A549 (cell line): ENCODE measurements around the gene CYB5D1. TPM values are rescaled to one million over a fixed set of nuclear protein-coding genes. Genes with fewer than 3 reads are reported as not detected.
"Not testable (repeated sequence)": the region's sequence is repeated elsewhere in the genome, so short reads cannot be mapped to it uniquely, and the experiment has no call there.

ENCODE experiments used
- ATAC-seq, 2 experiments: fragments of 200-7000 bp in 1 of 2; fragments of >200 bp in 1 of 2; cut with Nextera tagmentation in 1 of 2; cut with Tn5 transposase in 1 of 2; 3 replicates each; pipeline versions ENCODE4 v1.8.0 to v1.9.1; 2018 to 2020; ENCODE audit warnings: mild to moderate bottlenecking in 1 of 2, moderate library complexity in 1 of 2
- CTCF ChIA-PET: fragments of 300-600 bp; sonication (Branson Sonifier 250); formaldehyde crosslinking; extraction: SDS; loops from one replicate; lab custom pipeline; 2021; ENCODE audit warnings: antibody characterized with exemption, inconsistent platforms; lab: Yijun Ruan, JAX
- POLR2A ChIA-PET: fragments of 350-600 bp; formaldehyde crosslinking; extraction: SDS; loops from one replicate; lab custom pipeline; 2021; ENCODE audit warnings: antibody characterized with exemption, inconsistent platforms; lab: Yijun Ruan, JAX
- DNase-seq, 2 experiments: peaks; one replicate each; pipeline versions ENCODE4 v3.0.0 to v3.0.0-alpha.2; 2011 to 2016; ENCODE audit warnings: low read depth in 1 of 2, low spot score in 1 of 2
- FAIRE-seq: peaks from 2 replicates; lab custom pipeline; 2011; peaks lifted over from hg19 to GRCh38; lab: Jason Lieb, UNC
- H3K27ac ChIP-seq, 2 experiments: fragments of >200 bp; sonication (Bioruptor Twin); formaldehyde crosslinking; 3 replicates each; pipeline ENCODE4 v1.5.1; 2016 to 2017
- H3K4me1 ChIP-seq: fragments of >200 bp; sonication (Bioruptor Twin); formaldehyde crosslinking; 3 replicates; pipeline ENCODE4 v1.6.1; 2016
- H3K4me2 ChIP-seq: fragments of >200 bp; sonication (Bioruptor Twin); formaldehyde crosslinking; 3 replicates; pipeline ENCODE4 v1.6.1; 2016
- H3K4me3 ChIP-seq: fragments of >200 bp; sonication (Bioruptor Twin); formaldehyde crosslinking; 3 replicates; pipeline ENCODE4 v1.5.1; 2016
- H3K9me3 ChIP-seq: fragments of >200 bp; sonication (Bioruptor Twin); formaldehyde crosslinking; 3 replicates; pipeline ENCODE4 v1.6.1; 2016
- BHLHE40 ChIP-seq: IDR thresholded peaks from 2 replicates; pipeline ENCODE4 v1.6.1; 2012; ENCODE audit warnings: low read depth, low read length, inconsistent platforms
- CBX2 ChIP-seq: fragments of 200-600 bp; sonication (generic); IDR thresholded peaks from 2 replicates; pipeline ENCODE4 v1.6.1; 2016; ENCODE audit warnings: low read depth, mild to moderate bottlenecking, borderline replicate concordance
- CEBPB ChIP-seq, 2 experiments: fragments of >200 bp in 1 of 2; sonication (Bioruptor Twin) in 1 of 2; formaldehyde crosslinking in 1 of 2; IDR thresholded peaks; 2 replicates each; pipeline ENCODE4 v1.6.1; 2012 to 2016
- HEYL ChIP-seq: fragments of 250-450 bp; sonication (Bioruptor Pico); IDR thresholded peaks from 2 replicates; pipeline ENCODE4 v1.8.0; 2021; ENCODE audit warnings: mild to moderate bottlenecking, moderate library complexity
- HOXA7 ChIP-seq: fragments of 250-450 bp; sonication (Bioruptor Pico); IDR thresholded peaks from 2 replicates; pipeline ENCODE4 v1.5.0; 2020; ENCODE audit warnings: mild to moderate bottlenecking, moderate library complexity
- HOXB5 ChIP-seq: fragments of 250-450 bp; sonication (Bioruptor Pico); IDR thresholded peaks from 2 replicates; pipeline ENCODE4 v1.5.0; 2020; ENCODE audit warnings: mild to moderate bottlenecking, moderate library complexity
- KDM1A ChIP-seq: fragments of 200-600 bp; sonication (generic); IDR thresholded peaks from 2 replicates; pipeline ENCODE4 v1.6.1; 2016; ENCODE audit warnings: low read depth, mild to moderate bottlenecking
- MYC ChIP-seq: IDR thresholded peaks from 2 replicates; pipeline ENCODE4 v1.6.1; 2012; ENCODE audit warnings: mild to moderate bottlenecking, inconsistent platforms, low read length, improper control_type of control experiment, borderline replicate concordance
- NPAS2 ChIP-seq: fragments of 250-450 bp; sonication (Bioruptor Pico); IDR thresholded peaks from 2 replicates; pipeline ENCODE4 v1.8.0; 2022; ENCODE audit warnings: mild to moderate bottlenecking, moderate library complexity, borderline replicate concordance
- NR3C1 ChIP-seq: fragments of >200 bp; sonication (Bioruptor Twin); formaldehyde crosslinking; IDR thresholded peaks from 3 replicates; pipeline ENCODE4 v1.6.1; 2017
- RAD21 ChIP-seq, 2 experiments: fragments of >200 bp in 1 of 2; sonication (Bioruptor Twin) in 1 of 2; formaldehyde crosslinking in 1 of 2; IDR thresholded peaks in 1 of 2; conservative IDR thresholded peaks in 1 of 2; 2 replicates in 1 of 2; 3 replicates in 1 of 2; pipeline ENCODE4 v1.6.1; 2012 to 2018; ENCODE audit warnings: inconsistent platforms in 1 of 2
- RCOR1 ChIP-seq: fragments of 150-350 bp; IDR thresholded peaks from 2 replicates; pipeline ENCODE4 v1.6.1; 2014; ENCODE audit warnings: antibody characterized with exemption, low read length, low read depth
- SREBF2 ChIP-seq: fragments of 450-650 bp; IDR thresholded peaks from 2 replicates; pipeline ENCODE4 v1.6.1; 2014; ENCODE audit warnings: mild to moderate bottlenecking, moderate library complexity
- ZFP36 ChIP-seq: fragments of 450-650 bp; IDR thresholded peaks from 2 replicates; pipeline ENCODE4 v1.6.1; 2014; ENCODE audit warnings: borderline replicate concordance; ENCODE audit not compliant: partially characterized antibody
- ZSCAN20 ChIP-seq: fragments of 250-450 bp; sonication (Bioruptor Pico); IDR thresholded peaks from 2 replicates; pipeline ENCODE4 v1.8.0; 2022; ENCODE audit warnings: mild to moderate bottlenecking, moderate library complexity
- WGBS: methylation state at CpG from one replicate; pipeline ENCODE4 v1.1.6; 2017; ENCODE audit errors: missing lambda C conversion rate; 5-methylcytosine and 5-hydroxymethylcytosine counted together
- polyA plus RNA-seq, 4 experiments: library from polyadenylated mRNA; depleted of rRNA in 3 of 4; stranded (reverse); fragments of >200 nt; fragmentation: RNase III in 1 of 4; extraction: RNeasy Plus Mini Kit Qiagen cat#74134 plus additional on column Dnase treatment in 1 of 4; gene quantifications; 2 replicates in 3 of 4; 3 replicates in 1 of 4; pipeline ENCODE4 v1.2.3, GENCODE V29; 2011 to 2017
- TF ChIP-seq, protein P1 (sequence below): fragments of >200 bp; sonication (Bioruptor Twin); formaldehyde crosslinking; IDR thresholded peaks from 2 replicates; pipeline ENCODE4 v1.6.1; 2016
- TF ChIP-seq, protein P2 (sequence below): fragments of 250-450 bp; sonication (Bioruptor Pico); IDR thresholded peaks from 2 replicates; pipeline ENCODE4 v1.5.0; 2020; ENCODE audit warnings: low read depth, mild to moderate bottlenecking, moderate library complexity
- TF ChIP-seq, protein P3 (sequence below): IDR thresholded peaks from 2 replicates; pipeline ENCODE4 v1.6.1; 2012
- TF ChIP-seq, protein P4 (sequence below): IDR thresholded peaks from 2 replicates; pipeline ENCODE4 v1.6.1; 2012
- TF ChIP-seq, protein P5 (sequence below): fragments of >200 bp; sonication (Bioruptor Twin); formaldehyde crosslinking; IDR thresholded peaks from 3 replicates; pipeline ENCODE4 v1.5.1; 2016
- TF ChIP-seq, protein P6 (sequence below): fragments of 450-650 bp; IDR thresholded peaks from 2 replicates; pipeline ENCODE4 v1.6.1; 2014; ENCODE audit warnings: antibody characterized with exemption
- TF ChIP-seq, protein P7 (sequence below): fragments of 250-450 bp; sonication (Bioruptor Pico); IDR thresholded peaks from 2 replicates; pipeline ENCODE4 v1.5.0; 2021; ENCODE audit warnings: mild to moderate bottlenecking, moderate library complexity, borderline replicate concordance

The CYB5D1 gene
- polyA plus RNA-seq, 2 of the 4 experiments (the other 2 are of a cell fraction): 20.4 to 28.2 TPM

DNA sequence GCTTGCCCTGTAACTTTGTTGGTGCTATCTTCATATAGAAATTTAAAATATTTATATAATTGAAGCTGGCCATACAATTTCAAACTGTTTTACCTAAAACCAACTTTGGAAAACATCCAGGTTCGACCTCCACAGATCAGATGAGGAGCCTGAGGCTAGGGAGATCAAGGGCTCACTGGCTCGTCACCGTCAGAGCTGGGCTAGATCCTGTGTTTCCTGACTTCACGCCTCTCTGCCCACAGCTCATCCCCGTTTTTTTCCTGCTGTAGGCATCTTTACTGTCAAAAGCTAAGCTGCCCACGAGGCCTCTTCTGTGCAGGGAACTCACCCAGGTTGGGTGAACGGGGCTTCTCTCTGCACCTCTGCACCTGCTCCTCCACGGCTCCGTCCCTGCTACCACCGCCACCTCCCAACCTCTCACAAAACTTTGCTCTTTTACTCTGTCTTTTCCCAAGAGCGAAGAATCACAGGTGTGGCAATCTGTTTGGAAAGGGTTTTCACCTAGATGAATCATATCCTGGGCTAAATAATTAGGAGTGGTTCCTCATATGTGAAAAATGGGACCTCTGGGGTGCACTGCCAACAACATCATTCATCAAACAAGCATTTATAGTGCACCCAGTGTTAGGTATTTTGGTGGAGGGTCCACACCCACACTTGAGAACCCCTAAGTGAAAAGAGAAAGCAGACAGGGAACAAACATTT, 48.6 kb upstream of the CYB5D1 start:
- Histone ChIP-seq H3K4me2 (peak overlapping the region; percentile 46), H3K4me3 (no peak overlapping the region), H3K4me1 (peaks cover 11% of the 10 kb centered on the region), H3K27ac (peak overlapping the region in 1 of 2 experiments; percentile 47; a peak in 1 of 6 replicates), H3K9me3 (no peaks in the 10 kb centered on the region)
- CTCF ChIA-PET: interaction anchor here (1.1 to 4.8 kb wide), 3 partner anchors 16 to 181 kb away, joined by 3 to 20 read pairs (median 9); no protein-coding TSS in a partner anchor
- TF ChIP-seq KDM1A: no peak
- no peak for TF ChIP-seq NR3C1
- TF ChIP-seq ZSCAN20 (CRISPR knock-in tag): no peak
- TF ChIP-seq HOXA7: no peak
- POLR2A ChIA-PET: interaction anchor here (0.6 kb wide), 1 partner anchor 92 kb away, joined by 14 read pairs; no protein-coding TSS in a partner anchor
- FAIRE-seq (no peak), DNase-seq (no peak), ATAC-seq (peak; percentile 32 to 38; a peak in 3 of 6 replicates)
- 45% methylated on average over 11 of the region's 11 CpGs for WGBS

DNA sequence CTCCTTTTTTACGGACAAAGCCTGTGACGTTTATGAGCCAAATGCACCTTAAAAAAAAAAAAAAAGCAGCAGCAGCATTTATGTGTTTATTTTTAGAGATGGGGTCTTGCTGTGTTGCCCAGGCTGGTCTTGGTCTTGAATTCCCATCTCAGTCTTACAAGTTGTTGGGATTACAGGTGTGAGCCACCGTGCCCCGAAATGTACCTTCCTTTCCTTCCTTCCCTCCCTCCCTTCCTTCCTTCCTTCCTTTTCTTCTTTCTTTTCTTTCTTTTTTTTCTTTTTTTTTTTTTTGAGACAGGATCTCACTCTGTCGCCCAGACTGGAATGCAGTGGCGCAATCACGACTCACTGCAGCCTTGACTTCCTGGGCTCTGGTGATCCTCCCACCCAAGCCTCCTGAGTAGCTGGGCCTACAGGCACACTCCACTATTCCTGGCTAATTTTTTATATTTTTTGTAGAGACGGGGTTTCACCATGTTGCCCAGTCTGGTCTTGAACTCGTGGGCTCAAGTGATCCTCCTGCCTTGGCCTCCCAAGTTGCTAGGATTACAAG, 47.9 kb upstream of the CYB5D1 start:
- FAIRE-seq: not testable (repeated sequence)
- H3K4me1 ChIP-seq: peaks cover 11% of the 10 kb centered on the region
- peak; percentile 39 to 81; a peak in 3 of 4 replicates for TF ChIP-seq CEBPB (IDR thresholded peaks at IDR 0.05)
- TF ChIP-seq, protein P1, sequence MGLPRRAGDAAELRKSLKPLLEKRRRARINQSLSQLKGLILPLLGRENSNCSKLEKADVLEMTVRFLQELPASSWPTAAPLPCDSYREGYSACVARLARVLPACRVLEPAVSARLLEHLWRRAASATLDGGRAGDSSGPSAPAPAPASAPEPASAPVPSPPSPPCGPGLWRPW: 0 out of 2 replicates have a peak, but pooled peaks have one; percentile 13
- TF ChIP-seq, all 56 proteins: peak for 2; not testable (repeated sequence) for 54
- peak overlapping the region in 1 of 2 experiments; percentile 64; a peak in 3 of 6 replicates for H3K27ac ChIP-seq
- CTCF ChIA-PET: interaction anchor here (1.1 to 4.9 kb wide), 4 partner anchors 13 to 248 kb away, joined by 4 to 32 read pairs (median 6); no protein-coding TSS in a partner anchor
- POLR2A ChIA-PET, ATAC-seq, H3K4me3 ChIP-seq, H3K9me3 ChIP-seq: not testable (repeated sequence)
- H3K4me2 ChIP-seq: peak overlapping the region; percentile 46
- WGBS: 61% methylated on average over 9 of the region's 9 CpGs
- DNase-seq: peak in 1 of 2 experiments; percentile 31

DNA sequence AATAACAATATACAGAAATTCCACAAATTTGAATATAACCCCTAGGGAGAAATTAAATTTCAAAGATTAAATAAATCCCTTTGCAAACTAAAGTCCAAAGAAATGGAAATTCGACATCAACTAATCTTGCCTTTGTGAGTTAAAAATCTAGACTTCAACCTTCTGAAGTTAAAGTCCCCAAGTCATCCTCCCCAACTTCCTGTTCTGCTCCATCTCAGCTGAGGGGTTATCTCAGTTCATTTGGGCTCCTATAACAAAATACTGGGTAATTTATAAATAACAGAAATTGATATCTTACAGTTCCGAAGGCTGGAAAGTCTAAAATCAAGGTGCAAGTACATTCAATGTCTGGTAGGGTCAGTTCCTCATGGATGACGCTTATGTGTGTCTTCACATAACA, 46.6 kb upstream of the CYB5D1 start:
- DNase-seq (no peak), ATAC-seq (no peak), FAIRE-seq (no peak)
- no peak for TF ChIP-seq RCOR1
- TF ChIP-seq SREBF2: no peak
- TF ChIP-seq, protein P2, sequence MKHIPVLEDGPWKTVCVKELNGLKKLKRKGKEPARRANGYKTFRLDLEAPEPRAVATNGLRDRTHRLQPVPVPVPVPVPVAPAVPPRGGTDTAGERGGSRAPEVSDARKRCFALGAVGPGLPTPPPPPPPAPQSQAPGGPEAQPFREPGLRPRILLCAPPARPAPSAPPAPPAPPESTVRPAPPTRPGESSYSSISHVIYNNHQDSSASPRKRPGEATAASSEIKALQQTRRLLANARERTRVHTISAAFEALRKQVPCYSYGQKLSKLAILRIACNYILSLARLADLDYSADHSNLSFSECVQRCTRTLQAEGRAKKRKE: no peak
- TF ChIP-seq, protein P3, sequence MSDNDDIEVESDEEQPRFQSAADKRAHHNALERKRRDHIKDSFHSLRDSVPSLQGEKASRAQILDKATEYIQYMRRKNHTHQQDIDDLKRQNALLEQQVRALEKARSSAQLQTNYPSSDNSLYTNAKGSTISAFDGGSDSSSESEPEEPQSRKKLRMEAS: no peak
- no peak for TF ChIP-seq RAD21 (conservative IDR thresholded peaks at IDR 0.05 in 1 of 2, IDR thresholded peaks at IDR 0.05 in 1 of 2)
- TF ChIP-seq, protein P4, sequence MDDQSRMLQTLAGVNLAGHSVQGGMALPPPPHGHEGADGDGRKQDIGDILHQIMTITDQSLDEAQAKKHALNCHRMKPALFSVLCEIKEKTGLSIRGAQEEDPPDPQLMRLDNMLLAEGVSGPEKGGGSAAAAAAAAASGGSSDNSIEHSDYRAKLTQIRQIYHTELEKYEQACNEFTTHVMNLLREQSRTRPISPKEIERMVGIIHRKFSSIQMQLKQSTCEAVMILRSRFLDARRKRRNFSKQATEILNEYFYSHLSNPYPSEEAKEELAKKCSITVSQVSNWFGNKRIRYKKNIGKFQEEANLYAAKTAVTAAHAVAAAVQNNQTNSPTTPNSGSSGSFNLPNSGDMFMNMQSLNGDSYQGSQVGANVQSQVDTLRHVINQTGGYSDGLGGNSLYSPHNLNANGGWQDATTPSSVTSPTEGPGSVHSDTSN: no peak
- TF ChIP-seq CEBPB (IDR thresholded peaks at IDR 0.05): no peak
- TF ChIP-seq NPAS2: no peak
- TF ChIP-seq CBX2: no peak
- TF ChIP-seq, protein P5, sequence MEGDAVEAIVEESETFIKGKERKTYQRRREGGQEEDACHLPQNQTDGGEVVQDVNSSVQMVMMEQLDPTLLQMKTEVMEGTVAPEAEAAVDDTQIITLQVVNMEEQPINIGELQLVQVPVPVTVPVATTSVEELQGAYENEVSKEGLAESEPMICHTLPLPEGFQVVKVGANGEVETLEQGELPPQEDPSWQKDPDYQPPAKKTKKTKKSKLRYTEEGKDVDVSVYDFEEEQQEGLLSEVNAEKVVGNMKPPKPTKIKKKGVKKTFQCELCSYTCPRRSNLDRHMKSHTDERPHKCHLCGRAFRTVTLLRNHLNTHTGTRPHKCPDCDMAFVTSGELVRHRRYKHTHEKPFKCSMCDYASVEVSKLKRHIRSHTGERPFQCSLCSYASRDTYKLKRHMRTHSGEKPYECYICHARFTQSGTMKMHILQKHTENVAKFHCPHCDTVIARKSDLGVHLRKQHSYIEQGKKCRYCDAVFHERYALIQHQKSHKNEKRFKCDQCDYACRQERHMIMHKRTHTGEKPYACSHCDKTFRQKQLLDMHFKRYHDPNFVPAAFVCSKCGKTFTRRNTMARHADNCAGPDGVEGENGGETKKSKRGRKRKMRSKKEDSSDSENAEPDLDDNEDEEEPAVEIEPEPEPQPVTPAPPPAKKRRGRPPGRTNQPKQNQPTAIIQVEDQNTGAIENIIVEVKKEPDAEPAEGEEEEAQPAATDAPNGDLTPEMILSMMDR: no peak
- no peak for TF ChIP-seq NR3C1
- no peak for TF ChIP-seq MYC
- TF ChIP-seq HEYL: no peak
- TF ChIP-seq, protein P6, sequence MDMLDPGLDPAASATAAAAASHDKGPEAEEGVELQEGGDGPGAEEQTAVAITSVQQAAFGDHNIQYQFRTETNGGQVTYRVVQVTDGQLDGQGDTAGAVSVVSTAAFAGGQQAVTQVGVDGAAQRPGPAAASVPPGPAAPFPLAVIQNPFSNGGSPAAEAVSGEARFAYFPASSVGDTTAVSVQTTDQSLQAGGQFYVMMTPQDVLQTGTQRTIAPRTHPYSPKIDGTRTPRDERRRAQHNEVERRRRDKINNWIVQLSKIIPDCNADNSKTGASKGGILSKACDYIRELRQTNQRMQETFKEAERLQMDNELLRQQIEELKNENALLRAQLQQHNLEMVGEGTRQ: no peak
- no peak for TF ChIP-seq BHLHE40
- TF ChIP-seq HOXB5: no peak
- TF ChIP-seq, protein P7, sequence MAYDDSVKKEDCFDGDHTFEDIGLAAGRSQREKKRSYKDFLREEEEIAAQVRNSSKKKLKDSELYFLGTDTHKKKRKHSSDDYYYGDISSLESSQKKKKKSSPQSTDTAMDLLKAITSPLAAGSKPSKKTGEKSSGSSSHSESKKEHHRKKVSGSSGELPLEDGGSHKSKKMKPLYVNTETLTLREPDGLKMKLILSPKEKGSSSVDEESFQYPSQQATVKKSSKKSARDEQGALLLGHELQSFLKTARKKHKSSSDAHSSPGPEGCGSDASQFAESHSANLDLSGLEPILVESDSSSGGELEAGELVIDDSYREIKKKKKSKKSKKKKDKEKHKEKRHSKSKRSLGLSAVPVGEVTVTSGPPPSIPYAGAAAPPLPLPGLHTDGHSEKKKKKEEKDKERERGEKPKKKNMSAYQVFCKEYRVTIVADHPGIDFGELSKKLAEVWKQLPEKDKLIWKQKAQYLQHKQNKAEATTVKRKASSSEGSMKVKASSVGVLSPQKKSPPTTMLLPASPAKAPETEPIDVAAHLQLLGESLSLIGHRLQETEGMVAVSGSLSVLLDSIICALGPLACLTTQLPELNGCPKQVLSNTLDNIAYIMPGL (CRISPR knock-in tag): no peak
- no peak for TF ChIP-seq ZFP36
- ChIA-PET POLR2A (no interaction called here), CTCF (interaction anchor here (1.1 to 4.9 kb wide), 9 partner anchors 11 to 246 kb away, joined by 3 to 32 read pairs (median 7); no protein-coding TSS in a partner anchor)
- Histone ChIP-seq H3K4me1 (peaks cover 11% of the 10 kb centered on the region), H3K27ac (no peak overlapping the region), H3K4me3 (no peak overlapping the region), H3K4me2 (no peak overlapping the region), H3K9me3 (no peaks in the 10 kb centered on the region)
- 64% methylated on average over 3 of the region's 3 CpGs for WGBS
